ENCODE data around the gene NCKAP5.

DNA sequence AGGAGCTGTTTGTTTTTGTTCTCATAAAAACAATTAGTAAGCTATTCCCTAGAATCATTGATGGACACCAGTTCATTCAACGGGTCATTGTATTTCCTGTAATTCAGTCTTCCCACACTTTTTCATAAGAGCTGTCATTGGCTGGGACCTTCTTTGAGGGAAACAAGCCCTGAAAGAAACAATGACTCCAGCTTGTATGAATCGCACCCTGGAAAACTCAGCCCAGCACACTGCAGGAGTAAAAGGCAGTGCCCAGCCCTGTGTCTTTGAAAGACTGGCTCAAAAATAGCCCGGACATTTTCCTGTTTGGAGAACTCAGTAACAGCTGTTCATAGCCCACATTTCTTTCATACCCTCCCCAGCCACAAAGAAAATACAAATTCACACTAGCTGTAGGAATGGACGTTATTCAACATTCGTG is 81.5 kb downstream of the NCKAP5 start:
- TF ChIP-seq, protein P1, sequence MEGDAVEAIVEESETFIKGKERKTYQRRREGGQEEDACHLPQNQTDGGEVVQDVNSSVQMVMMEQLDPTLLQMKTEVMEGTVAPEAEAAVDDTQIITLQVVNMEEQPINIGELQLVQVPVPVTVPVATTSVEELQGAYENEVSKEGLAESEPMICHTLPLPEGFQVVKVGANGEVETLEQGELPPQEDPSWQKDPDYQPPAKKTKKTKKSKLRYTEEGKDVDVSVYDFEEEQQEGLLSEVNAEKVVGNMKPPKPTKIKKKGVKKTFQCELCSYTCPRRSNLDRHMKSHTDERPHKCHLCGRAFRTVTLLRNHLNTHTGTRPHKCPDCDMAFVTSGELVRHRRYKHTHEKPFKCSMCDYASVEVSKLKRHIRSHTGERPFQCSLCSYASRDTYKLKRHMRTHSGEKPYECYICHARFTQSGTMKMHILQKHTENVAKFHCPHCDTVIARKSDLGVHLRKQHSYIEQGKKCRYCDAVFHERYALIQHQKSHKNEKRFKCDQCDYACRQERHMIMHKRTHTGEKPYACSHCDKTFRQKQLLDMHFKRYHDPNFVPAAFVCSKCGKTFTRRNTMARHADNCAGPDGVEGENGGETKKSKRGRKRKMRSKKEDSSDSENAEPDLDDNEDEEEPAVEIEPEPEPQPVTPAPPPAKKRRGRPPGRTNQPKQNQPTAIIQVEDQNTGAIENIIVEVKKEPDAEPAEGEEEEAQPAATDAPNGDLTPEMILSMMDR (IDR thresholded peaks at IDR 0.05 in 8 of 11, conservative IDR thresholded peaks at IDR 0.05 in 3 of 11) = no peak
- TF ChIP-seq POLR2A (IDR thresholded peaks at IDR 0.05) = no peak

Measured in spleen (tissue), 7 donors.